ENCODE measurements around the gene ZDHHC11. TPM values are rescaled to one million over a fixed set of nuclear protein-coding genes. Genes with fewer than 3 reads are reported as not detected.

The ZDHHC11 gene
- total RNA-seq, 1 donor from 2014 or later = not detected

GRCh38 chr5:870956-871355 lies 20.2 kb upstream of the ZDHHC11 start:
- Histone ChIP-seq H3K4me3 (no peak overlapping the region), H3K4me1 (no peaks in the 10 kb centered on the region), H3K9me3 (no peaks in the 10 kb centered on the region), H3K36me3 (peaks cover 87 to 91% of the 10 kb centered on the region in 2 donors), H3K27ac (no peak overlapping the region), H3K27me3 (no peaks in the 10 kb centered on the region)
- intact Hi-C loops (cut with DNase I) = no loop called here
- no peak for TF ChIP-seq CTCF (IDR thresholded peaks at IDR 0.05)
- no peak for DNase-seq (ENCODE audit: low spot score in 2 of 2)

GRCh38 chr5:868428-869135 lies 17.8 kb upstream of the ZDHHC11 start:
- Histone ChIP-seq H3K4me3 (no peak overlapping the region), H3K36me3 (peaks cover 91 to 92% of the 10 kb centered on the region in 2 donors), H3K4me1 (no peaks in the 10 kb centered on the region), H3K27ac (no peak overlapping the region), H3K9me3 (no peaks in the 10 kb centered on the region), H3K27me3 (no peaks in the 10 kb centered on the region)
- DNase-seq (ENCODE audit: low spot score in 2 of 2) = no peak
- intact Hi-C loops (cut with DNase I) = no loop called here
- TF ChIP-seq CTCF (IDR thresholded peaks at IDR 0.05) = no peak

- Histone ChIP-seq H3K27ac (no peak overlapping the region), H3K9me3 (no peaks in the 10 kb centered on the region), H3K4me1 (no peaks in the 10 kb centered on the region), H3K4me3 (no peak overlapping the region), H3K36me3 (peaks cover 89 to 98% of the 10 kb centered on the region in 2 donors), H3K27me3 (no peaks in the 10 kb centered on the region)
- no peak for TF ChIP-seq CTCF (IDR thresholded peaks at IDR 0.05)
- no peak for DNase-seq (ENCODE audit: low spot score in 2 of 2)
- intact Hi-C loops (cut with DNase I) = no loop called here
Observed at GRCh38 chr5:867300-867870, 16.6 kb upstream of the ZDHHC11 start.

GRCh38 chr5:865771-866170 lies 15.0 kb upstream of the ZDHHC11 start:
- H3K36me3 ChIP-seq = peaks cover 77 to 82% of the 10 kb centered on the region in 2 donors
- H3K9me3 ChIP-seq = no peaks in the 10 kb centered on the region
- H3K27ac ChIP-seq = no peak overlapping the region
- TF ChIP-seq CTCF (IDR thresholded peaks at IDR 0.05) = no peak
- no peak overlapping the region for H3K4me3 ChIP-seq
- intact Hi-C loops (cut with DNase I) = no loop called here
- no peak for DNase-seq (ENCODE audit: low spot score in 2 of 2)
- no peaks in the 10 kb centered on the region for H3K27me3 ChIP-seq
- H3K4me1 ChIP-seq = no peaks in the 10 kb centered on the region

- intact Hi-C loops (cut with DNase I) = no loop called here
- TF ChIP-seq CTCF (IDR thresholded peaks at IDR 0.05) = no peak
- no peak overlapping the region for H3K27ac ChIP-seq
- H3K4me3 ChIP-seq = no peak overlapping the region
- H3K36me3 ChIP-seq = peaks cover 71 to 75% of the 10 kb centered on the region in 2 donors
- no peaks in the 10 kb centered on the region for H3K4me1 ChIP-seq
- H3K9me3 ChIP-seq = no peaks in the 10 kb centered on the region
- DNase-seq (ENCODE audit: low spot score in 2 of 2) = no peak
- no peaks in the 10 kb centered on the region for H3K27me3 ChIP-seq
Observed at GRCh38 chr5:865168-865521, 14.4 kb upstream of the ZDHHC11 start.

All from ascending aorta (tissue), 2 donors.